HUDEP-2 (cell line): ENCODE data around the gene P3H1.
"Not testable (repeated sequence)": the region's sequence is repeated elsewhere in the genome, so short reads cannot be mapped to it uniquely, and the experiment has no call there.

ENCODE experiments used
- DNase-seq, 76 experiments: peaks; one replicate each; lab custom pipeline; 2025; ENCODE audit not compliant: unreplicated experiment in 76 of 76; lab: John Stamatoyannopoulos, UW

The P3H1 gene

GRCh38 chr1:42733415-42734200 lies 33.2 kb downstream of the P3H1 start:
- DNase-seq, result no peak

DNA sequence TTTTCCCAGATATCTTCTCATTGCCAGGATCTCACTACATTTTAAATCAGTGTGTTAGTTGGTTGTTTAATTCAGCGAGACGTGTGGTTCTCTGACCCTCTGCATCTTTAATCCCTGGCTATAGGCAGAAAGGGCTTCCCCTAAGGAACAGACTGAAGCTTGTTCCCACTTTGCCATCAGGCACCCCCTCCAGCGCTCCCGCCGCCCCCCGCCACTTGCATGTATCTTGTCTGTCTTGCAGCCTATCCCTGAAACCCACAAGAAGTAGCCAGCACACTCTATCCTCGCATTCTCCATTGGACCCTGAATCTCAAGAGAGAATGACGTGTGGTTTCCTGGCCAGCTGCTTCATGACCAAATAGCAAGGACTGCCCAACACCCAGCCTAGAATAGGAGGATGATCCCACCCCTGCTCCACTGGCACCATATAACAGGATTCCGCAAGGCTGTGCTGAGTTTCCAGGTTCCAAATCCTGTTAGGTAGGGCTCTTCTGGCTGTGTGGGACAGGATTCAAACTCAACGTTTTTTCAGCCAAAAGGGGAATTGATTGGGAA lies 34.6 kb downstream of the P3H1 start:
- no peak for DNase-seq

DNA sequence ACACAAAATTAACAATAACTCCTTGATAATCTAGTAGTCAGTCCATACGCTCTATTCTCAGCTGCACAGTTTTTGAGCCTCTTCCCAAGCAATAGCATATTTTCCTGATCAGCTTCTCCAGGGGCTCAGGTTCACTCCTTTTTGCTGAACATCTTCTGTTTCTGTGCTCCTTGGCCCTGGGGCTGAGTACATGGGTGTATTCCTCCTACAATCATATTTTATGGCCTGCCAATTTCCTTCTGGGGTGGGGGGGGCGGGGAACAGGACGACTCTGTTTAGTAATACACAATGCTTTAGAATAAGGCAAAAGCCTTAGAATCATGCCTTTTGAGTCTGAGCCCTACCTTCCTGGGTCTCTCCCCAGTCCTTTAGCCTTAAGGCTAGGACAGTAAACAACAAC lies 35.2 kb downstream of the P3H1 start:
- no peak for DNase-seq

DNA sequence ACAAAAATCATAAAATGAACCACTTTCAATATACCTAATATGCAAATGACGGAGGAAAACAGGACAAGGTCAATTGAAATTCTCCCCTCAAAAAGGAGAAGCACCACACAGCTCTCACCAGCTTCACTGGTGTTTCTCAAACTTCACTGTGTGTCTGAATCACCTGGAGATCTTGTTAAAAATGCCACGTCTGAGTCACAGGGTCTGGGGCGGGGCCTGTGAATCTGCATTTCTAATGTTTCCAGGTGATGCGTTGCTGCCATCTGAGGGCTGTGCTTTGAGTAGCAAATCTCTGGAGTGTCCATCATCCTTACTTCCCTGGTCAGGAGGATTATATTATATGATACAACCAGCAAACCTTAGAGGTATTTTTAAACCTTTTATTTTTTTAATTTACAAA lies 35.8 kb downstream of the P3H1 start:
- DNase-seq, result peak in 25 of 76 experiments; percentile 5 to 62 (median 19)

GRCh38 chr1:42730002-42730401 lies 36.8 kb downstream of the P3H1 start:
- DNase-seq, result no peak

GRCh38 chr1:42725820-42726219 lies 41.0 kb downstream of the P3H1 start:
- DNase-seq, result not testable (repeated sequence)

DNA sequence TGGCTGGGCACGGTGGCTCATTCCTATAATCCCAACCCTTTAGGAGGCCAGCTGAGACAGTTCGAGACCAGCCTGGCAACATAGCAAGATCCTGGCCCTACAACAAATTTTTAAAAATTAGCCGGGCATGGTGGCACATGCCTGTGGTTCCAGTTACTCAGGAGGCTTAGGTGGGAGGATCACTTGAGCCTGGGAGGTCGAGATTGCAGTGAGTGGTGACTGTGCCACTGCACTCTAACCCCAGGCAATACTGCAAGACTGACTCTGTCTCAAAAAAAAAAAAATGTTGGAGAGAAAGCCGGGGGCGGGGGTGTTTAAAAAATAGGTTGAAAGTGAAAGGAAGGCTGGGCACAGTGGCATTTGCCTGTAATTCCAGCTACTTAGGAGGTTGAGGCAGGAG lies 43.3 kb downstream of the P3H1 start:
- DNase-seq, result peak in 3 of 76 experiments; percentile 6 to 17 (median 8)

- DNase-seq, result not testable (repeated sequence)
These were observed 44.4 kb downstream of the P3H1 start for GRCh38 chr1:42722403-42722802.

- DNase-seq, result no peak
These were observed 44.9 kb downstream of the P3H1 start for GRCh38 chr1:42721926-42722325.

DNA sequence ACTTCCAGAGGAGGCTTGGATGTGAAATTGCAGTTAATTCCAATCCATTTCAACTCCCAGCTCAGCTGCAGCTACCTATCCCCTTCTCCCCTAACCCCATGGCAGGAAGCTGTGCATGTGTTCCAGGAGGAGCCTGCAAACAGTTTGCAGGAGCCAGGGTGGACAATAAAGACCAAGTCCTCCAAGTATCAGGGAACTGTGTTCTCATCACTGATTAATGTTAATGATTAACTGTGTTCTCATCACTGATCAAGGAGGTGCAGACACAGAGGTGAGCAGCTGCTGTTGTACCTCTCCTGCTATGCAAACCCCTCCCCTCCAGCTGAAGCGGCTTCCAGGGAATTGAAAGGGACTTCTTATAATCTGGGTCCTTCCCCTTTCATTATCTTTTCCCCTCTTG lies 46.0 kb downstream of the P3H1 start:
- no peak for DNase-seq

DNA sequence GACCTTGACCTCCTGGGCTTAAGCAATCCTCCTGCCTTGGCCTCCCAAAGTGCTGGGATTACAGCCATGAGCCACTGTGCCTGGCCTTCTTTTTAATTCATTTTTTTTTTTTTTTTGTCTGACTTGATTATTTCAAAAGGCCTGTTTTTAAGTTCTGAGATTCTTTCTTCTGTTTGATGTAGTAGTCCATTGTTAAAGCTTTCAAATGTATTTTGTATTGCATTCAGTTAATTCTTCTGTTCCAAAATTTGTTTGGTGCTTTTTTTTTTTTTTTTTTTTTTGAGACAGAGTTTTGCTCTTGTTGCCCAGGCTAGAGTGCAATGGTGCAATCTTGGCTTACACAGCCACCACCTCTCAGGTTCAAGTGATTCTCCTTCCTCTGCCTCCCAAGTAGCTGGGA lies 52.4 kb downstream of the P3H1 start:
- DNase-seq, result not testable (repeated sequence)

GRCh38 chr1:42713293-42713692 lies 53.5 kb downstream of the P3H1 start:
- no peak for DNase-seq

GRCh38 chr1:42712808-42713207 lies 54.0 kb downstream of the P3H1 start:
- not testable (repeated sequence) for DNase-seq

GRCh38 chr1:42703888-42704464 lies 62.9 kb downstream of the P3H1 start:
- no peak for DNase-seq

DNA sequence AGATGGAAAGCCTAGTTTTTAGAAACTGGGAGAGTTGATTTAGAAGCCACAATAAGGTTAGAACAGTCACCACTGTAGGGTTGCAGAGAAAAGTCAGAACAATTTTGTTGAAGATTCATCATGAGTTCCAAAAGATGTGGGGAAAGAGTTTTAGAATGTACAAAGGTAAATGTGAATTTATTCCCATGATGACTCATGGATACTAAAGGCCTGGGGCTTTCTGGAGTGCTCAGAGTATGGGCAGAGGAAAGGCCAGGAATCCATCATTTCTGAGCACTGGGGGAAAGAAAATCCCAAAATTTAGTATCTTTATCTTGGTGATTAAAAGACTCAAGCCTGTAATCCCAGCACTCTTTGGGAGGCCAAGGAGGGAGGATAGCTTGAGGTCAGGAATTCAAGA lies 66.8 kb downstream of the P3H1 start:
- DNase-seq, result no peak

- DNase-seq, result no peak
These were observed 68.6 kb downstream of the P3H1 start for GRCh38 chr1:42698081-42698813.
